Memory B cell (primary cell): ENCODE data around the gene KCTD8.

Source experiments
- ATAC-seq: fragments of 150-1000 bp; cut with Tn5 transposase; 2 replicates; pipeline ENCODE4 v1.10.0; 2021; ENCODE audit warnings: low read depth, mild to moderate bottlenecking, moderate library complexity
- DNase-seq, 2 donors: peaks; one replicate each; pipeline ENCODE4 v3.0.0; 2022; ENCODE audit warnings: low spot score in 2 of 2
- H3K27ac Mint-ChIP-seq: one replicate; pipeline ENCODE4 v1.8.0; 2022; ENCODE audit warnings: mild to moderate bottlenecking, moderate library complexity, mixed read lengths
- H3K27me3 Mint-ChIP-seq: one replicate; pipeline ENCODE4 v1.8.0; 2022; ENCODE audit warnings: mixed read lengths
- H3K36me3 Mint-ChIP-seq: one replicate; pipeline ENCODE4 v1.8.0; 2022; ENCODE audit warnings: mild to moderate bottlenecking, mixed read lengths
- H3K4me1 Mint-ChIP-seq: one replicate; pipeline ENCODE4 v1.8.0; 2022; ENCODE audit warnings: mixed read lengths
- H3K4me3 Mint-ChIP-seq: one replicate; pipeline ENCODE4 v1.8.0; 2022; ENCODE audit warnings: mild to moderate bottlenecking, moderate library complexity, mixed read lengths
- H3K9me3 Mint-ChIP-seq: one replicate; pipeline ENCODE4 v1.8.0; 2022; ENCODE audit warnings: mixed read lengths

Gene KCTD8

DNA sequence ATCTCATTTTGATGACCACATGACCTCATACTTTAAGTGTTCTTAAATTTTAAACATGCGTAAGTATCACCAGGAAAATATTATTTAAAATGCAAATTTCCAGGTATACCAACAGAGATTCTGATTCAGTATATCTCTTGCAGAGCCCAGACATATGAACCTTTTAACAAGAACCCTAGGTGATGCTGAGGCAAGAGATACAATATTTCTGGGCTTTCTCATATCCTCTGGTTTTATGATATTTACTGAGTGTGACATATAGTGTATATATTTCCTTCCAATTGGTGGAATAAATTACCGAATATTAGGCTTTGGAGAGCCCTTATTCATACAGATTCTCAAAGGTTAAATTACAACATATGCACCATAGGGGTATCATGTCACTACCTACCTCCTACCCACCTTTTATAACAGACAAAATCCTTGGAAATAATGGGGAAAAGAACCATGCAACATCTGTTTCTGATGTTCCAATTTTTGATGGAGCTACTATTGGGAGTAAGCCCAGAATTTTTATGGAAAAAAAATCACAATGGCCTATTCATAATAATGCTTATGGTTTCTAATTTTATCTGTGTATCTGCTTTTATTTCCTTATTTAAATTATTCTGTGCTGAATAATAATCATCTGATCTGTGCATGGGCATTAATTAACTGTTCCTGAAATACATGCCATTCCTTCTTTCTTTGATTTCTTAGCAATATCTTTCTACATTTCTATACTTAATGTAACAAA is 27.1 kb downstream of the KCTD8 start:
- peaks cover 1% of the 10 kb centered on the region for H3K9me3 Mint-ChIP-seq
- H3K27ac Mint-ChIP-seq: no peak overlapping the region
- no peaks in the 10 kb centered on the region for H3K4me1 Mint-ChIP-seq
- H3K27me3 Mint-ChIP-seq: no peaks in the 10 kb centered on the region
- no peak overlapping the region for H3K4me3 Mint-ChIP-seq
- DNase-seq (no peak), ATAC-seq (no peak)
- H3K36me3 Mint-ChIP-seq: no peaks in the 10 kb centered on the region

DNA sequence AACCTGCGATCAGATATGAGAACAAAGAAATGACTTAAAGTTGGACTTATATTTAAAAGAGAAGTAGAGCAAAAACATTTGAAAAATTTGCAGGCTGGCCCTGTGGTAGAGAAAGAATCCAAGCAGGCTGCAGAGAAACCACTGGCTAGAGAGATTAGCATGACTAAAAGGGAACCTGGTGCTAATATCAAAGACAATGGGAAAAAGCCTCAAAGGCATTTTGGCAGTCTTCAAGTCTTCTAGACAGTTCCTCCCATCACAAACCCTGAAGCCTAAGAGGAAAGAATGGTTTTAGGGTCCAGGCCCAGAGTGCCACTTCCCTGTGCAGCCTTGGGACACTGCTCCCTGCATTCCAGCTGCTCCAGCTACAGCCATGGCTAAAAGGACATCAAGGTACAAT is 33.4 kb downstream of the KCTD8 start:
- no peak for ATAC-seq
- no peaks in the 10 kb centered on the region for H3K36me3 Mint-ChIP-seq
- no peaks in the 10 kb centered on the region for H3K4me1 Mint-ChIP-seq
- no peak overlapping the region for H3K4me3 Mint-ChIP-seq
- H3K27ac Mint-ChIP-seq: no peak overlapping the region
- DNase-seq: no peak
- H3K9me3 Mint-ChIP-seq: peaks cover 1% of the 10 kb centered on the region
- no peaks in the 10 kb centered on the region for H3K27me3 Mint-ChIP-seq

DNA sequence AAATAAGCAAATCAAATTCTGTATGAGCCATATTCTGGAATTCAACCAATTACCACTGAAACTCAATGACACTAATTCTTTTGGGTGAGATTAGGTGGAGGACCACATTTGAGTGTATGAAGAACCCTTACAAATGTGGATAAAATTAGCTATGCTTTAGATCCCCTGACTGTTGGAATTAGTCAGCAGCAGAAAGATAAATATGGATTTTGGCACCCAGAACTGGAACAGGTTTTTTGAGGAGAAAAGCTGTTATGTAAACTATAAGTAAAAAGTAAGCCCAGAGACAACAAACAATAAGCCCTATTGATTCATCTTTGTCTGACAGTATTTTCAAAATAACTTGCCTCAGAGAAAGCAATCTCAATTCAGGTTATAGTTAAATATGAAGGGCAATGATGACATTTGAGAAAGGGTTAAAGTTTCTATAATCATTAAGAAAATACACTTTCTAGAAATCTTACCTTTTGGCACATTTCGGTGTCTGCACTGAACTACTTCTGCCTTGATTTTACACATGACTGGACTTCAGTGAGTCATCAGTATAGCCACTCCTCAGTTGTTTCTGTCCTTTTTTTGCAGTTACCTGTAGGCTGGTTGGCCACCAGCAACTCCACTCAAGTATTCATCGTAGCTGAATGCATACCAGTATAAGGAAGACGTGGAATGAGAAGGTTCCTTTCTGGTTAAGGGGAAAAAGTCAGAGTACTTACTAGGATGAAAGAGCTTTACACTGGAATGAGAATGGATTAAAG is 80.0 kb downstream of the KCTD8 start:
- H3K27ac Mint-ChIP-seq: no peak overlapping the region
- H3K4me1 Mint-ChIP-seq: no peaks in the 10 kb centered on the region
- H3K4me3 Mint-ChIP-seq: no peak overlapping the region
- H3K36me3 Mint-ChIP-seq: no peaks in the 10 kb centered on the region
- peaks cover 2% of the 10 kb centered on the region for H3K9me3 Mint-ChIP-seq
- ATAC-seq (no peak), DNase-seq (no peak)
- no peaks in the 10 kb centered on the region for H3K27me3 Mint-ChIP-seq

DNA sequence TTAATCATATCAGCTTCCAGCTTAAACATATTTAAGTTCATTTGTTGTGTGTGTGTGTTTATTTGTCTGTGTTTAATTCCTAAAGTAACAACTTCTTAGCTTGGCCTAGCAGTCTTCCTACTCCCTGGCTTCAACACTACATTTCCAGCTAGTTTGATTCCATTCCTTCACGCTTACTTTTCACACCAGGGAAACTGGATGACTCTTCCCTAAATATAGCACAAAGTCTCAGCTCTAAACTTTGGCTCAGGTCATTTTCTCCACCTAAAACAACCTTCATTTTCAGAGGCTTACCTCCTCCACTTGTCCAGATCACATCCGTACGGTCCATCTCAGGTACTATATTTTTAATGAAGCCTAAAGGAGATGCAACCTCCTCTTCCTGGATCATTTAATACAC is 94.4 kb downstream of the KCTD8 start:
- H3K4me1 Mint-ChIP-seq: no peaks in the 10 kb centered on the region
- ATAC-seq: no peak
- no peaks in the 10 kb centered on the region for H3K27me3 Mint-ChIP-seq
- no peaks in the 10 kb centered on the region for H3K36me3 Mint-ChIP-seq
- H3K27ac Mint-ChIP-seq: no peak overlapping the region
- H3K4me3 Mint-ChIP-seq: no peak overlapping the region
- H3K9me3 Mint-ChIP-seq: peaks cover 2% of the 10 kb centered on the region
- DNase-seq: no peak

DNA sequence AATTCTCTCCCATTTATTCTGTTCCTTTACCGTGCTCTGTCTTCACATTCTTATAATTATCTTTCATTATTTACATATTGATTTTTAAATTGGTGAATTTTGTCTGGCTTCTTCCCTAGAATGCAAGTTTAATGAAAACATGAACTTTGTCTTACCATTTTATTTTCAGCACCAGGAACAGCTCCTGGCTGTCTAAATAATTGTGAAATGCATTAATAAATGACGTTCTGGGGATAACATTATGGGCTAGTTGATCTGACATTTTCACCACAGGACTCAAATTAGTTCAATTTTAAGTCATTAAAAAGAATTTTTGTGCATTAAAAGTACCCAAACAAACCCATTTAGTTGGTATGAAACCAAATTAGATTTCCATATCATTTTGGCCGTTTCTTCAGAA is 97.5 kb downstream of the KCTD8 start:
- Mint-ChIP-seq H3K27me3 (no peaks in the 10 kb centered on the region), H3K36me3 (no peaks in the 10 kb centered on the region), H3K4me3 (no peak overlapping the region), H3K9me3 (peaks cover 2% of the 10 kb centered on the region), H3K4me1 (no peaks in the 10 kb centered on the region), H3K27ac (no peak overlapping the region)
- DNase-seq: no peak
- ATAC-seq: no peak

DNA sequence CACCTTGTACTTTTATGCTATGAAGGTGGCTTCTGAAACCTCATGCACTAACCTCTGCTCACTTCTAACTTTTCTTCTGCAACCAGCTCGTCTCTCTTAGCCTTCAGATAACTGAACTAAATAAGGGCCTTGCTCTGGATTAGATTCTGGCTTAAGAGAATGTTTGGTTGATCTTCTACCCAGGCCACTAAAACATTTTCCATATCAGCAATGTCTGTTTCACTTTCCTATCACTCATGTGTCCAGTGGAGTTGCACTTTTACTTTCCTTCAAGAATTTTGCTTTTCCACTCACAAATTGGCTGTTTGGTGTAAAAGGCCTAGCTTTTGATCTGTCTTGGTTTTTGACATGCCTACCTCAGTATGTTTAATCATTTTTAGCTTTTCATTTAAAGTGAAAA is 105.8 kb downstream of the KCTD8 start:
- DNase-seq (no peak), ATAC-seq (no peak)
- Mint-ChIP-seq H3K9me3 (no peaks in the 10 kb centered on the region), H3K27ac (no peak overlapping the region), H3K4me3 (no peak overlapping the region), H3K36me3 (no peaks in the 10 kb centered on the region), H3K4me1 (no peaks in the 10 kb centered on the region), H3K27me3 (no peaks in the 10 kb centered on the region)

DNA sequence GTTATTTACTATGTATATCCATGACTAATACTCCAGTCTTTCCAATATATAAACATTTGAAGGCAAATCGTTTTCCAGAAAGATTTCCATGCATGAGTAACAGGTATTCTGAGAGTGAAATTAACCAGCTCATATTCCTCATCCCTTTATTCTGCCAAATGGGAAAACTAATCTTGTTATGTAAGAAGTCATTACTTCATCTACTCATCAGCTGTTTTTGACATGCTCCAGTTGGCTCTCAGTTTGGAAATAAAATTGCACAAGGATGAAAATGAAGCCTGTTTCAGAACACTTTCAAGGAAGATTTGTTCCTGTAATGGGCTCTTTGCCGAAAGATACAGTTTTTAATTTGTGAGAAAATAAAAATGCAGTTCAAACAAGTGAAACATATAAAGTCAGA is 121.9 kb downstream of the KCTD8 start:
- Mint-ChIP-seq H3K36me3 (no peaks in the 10 kb centered on the region), H3K4me1 (no peaks in the 10 kb centered on the region), H3K27me3 (no peaks in the 10 kb centered on the region), H3K9me3 (no peaks in the 10 kb centered on the region), H3K4me3 (no peak overlapping the region), H3K27ac (no peak overlapping the region)
- no peak for ATAC-seq
- DNase-seq: no peak

DNA sequence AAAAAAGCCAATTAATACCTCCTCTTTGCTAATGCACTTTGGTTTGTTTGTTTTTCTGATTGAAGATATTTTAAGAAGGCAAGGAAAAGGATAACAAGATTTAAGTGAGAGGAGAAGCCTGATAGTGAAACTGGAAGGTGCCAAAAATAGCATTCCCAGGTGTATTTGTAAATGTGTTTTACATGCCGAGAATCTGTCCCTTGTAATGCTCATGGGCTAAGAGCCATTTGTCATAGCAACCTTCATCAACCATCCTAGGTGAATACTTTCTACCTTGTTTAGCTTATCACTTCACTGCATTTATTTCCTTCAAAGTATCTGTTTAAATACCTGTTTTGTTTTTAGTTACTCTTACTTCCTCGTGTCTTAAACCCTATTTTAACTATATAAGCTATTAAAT is 127.8 kb downstream of the KCTD8 start:
- no peak overlapping the region for H3K27ac Mint-ChIP-seq
- no peak overlapping the region for H3K4me3 Mint-ChIP-seq
- H3K4me1 Mint-ChIP-seq: no peaks in the 10 kb centered on the region
- DNase-seq: no peak
- H3K27me3 Mint-ChIP-seq: no peaks in the 10 kb centered on the region
- H3K9me3 Mint-ChIP-seq: peaks cover 3% of the 10 kb centered on the region
- no peaks in the 10 kb centered on the region for H3K36me3 Mint-ChIP-seq
- no peak for ATAC-seq

DNA sequence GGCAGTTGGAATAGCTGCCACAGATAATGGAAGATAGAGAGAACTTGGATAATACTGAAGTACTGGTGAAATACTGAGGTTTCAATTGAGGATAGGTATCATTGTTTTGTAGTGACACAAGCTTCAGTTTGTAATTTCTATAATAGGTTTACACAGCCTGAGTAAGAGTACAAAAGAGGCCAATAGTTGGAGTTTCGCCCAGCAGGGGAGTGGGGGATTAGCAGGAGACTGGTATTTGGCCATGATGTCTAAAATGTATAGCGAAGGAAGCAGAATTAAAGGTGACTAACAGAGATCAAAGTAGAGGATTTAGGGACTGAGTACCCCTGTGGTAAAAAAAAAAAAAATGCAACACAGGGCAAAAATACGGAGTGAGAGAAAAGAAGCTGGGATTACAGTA is 129.5 kb downstream of the KCTD8 start:
- Mint-ChIP-seq H3K9me3 (peaks cover 3% of the 10 kb centered on the region), H3K36me3 (no peaks in the 10 kb centered on the region), H3K27me3 (no peaks in the 10 kb centered on the region), H3K4me1 (no peaks in the 10 kb centered on the region), H3K27ac (no peak overlapping the region), H3K4me3 (no peak overlapping the region)
- ATAC-seq: no peak
- DNase-seq: no peak

DNA sequence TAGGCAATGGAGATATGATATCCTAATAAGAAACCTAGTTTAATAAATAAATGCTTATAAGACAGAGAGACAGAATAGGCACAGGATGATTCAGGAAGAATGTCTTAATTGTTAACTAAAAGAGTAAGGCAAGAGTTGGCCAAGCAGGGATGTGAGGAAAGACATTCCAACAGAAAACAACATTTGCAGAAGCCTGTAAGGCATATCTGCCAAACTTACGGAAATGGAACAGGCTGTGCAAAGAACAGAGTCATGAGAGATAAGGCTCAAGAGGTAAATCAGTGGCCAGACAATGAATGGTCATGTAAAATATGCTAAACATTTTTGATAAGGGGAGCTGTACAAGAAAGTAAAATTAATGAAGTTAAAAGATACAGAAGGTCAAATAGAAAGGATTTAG is 134.9 kb downstream of the KCTD8 start:
- no peaks in the 10 kb centered on the region for H3K36me3 Mint-ChIP-seq
- no peak overlapping the region for H3K27ac Mint-ChIP-seq
- H3K27me3 Mint-ChIP-seq: no peaks in the 10 kb centered on the region
- no peak overlapping the region for H3K4me3 Mint-ChIP-seq
- no peaks in the 10 kb centered on the region for H3K4me1 Mint-ChIP-seq
- DNase-seq: no peak
- no peak for ATAC-seq
- peaks cover 3% of the 10 kb centered on the region for H3K9me3 Mint-ChIP-seq

DNA sequence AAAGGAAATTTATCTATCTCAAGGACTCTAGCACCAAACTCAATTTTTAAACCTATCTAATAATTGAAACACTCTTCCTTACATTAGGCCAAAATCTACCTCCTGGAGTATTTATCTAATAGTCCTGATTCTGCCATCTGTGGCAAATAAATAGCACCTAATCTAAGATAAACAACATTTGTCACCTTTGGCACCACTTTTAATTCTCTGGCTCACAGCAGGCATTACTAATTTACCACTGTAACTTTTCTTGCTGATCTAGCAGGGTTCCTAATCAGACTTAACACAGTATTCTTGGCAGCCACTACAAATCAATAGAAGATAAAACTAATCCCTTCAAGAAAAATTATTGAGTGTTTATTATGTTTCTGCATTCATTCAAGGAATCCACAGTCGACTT is 161.1 kb downstream of the KCTD8 start:
- H3K4me3 Mint-ChIP-seq: no peak overlapping the region
- H3K9me3 Mint-ChIP-seq: peaks cover 2% of the 10 kb centered on the region
- no peak for ATAC-seq

DNA sequence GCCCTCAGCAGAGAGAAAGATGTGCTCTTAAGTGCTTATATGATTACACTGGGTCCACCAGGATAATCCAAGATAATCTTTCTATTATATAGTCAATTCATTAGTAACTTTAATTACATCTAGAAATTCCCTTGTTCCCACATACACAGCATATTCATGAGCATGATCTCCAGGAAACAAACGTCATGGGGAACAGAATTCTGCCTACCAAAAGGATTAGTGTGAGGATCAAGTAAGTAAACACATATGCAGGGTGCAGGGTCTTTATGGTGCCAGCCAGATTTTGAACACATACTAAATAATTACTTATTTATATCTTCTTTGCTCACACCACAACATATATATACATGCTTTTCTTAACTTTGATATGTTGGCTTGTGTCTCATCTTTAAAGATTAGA is 169.1 kb downstream of the KCTD8 start:
- H3K36me3 Mint-ChIP-seq: no peaks in the 10 kb centered on the region
- H3K4me1 Mint-ChIP-seq: no peaks in the 10 kb centered on the region
- H3K27me3 Mint-ChIP-seq: no peaks in the 10 kb centered on the region
- H3K9me3 Mint-ChIP-seq: peaks cover 4% of the 10 kb centered on the region
- ATAC-seq (no peak), DNase-seq (no peak)
- H3K4me3 Mint-ChIP-seq: no peak overlapping the region
- no peak overlapping the region for H3K27ac Mint-ChIP-seq

More for the DNA sequence above, 161.1 kb downstream of the KCTD8 start:
- Mint-ChIP-seq H3K4me1 (no peaks in the 10 kb centered on the region), H3K36me3 (no peaks in the 10 kb centered on the region), H3K27ac (no peak overlapping the region), H3K27me3 (no peaks in the 10 kb centered on the region)
- DNase-seq: no peak

DNA sequence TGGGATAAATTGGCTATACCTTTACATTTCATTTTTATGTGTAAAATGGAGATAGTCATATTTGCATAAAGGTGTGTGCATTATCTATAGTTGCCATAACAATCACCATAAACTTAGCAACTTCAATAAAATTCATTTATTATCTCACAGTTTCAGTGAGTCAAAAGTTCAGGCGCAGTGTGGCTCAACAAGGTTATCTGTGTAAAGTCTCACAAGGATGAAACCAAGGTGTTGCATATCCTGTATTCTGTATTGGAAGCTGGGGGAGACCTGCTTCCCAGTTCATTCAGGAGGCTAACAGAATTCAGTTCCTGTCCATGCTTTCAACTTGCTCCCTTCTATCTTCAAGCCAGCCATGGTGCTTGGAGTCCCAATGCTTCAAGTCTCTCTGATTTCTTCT is 169.5 kb downstream of the KCTD8 start:
- no peaks in the 10 kb centered on the region for H3K4me1 Mint-ChIP-seq
- no peak overlapping the region for H3K27ac Mint-ChIP-seq
- no peak for DNase-seq

DNA sequence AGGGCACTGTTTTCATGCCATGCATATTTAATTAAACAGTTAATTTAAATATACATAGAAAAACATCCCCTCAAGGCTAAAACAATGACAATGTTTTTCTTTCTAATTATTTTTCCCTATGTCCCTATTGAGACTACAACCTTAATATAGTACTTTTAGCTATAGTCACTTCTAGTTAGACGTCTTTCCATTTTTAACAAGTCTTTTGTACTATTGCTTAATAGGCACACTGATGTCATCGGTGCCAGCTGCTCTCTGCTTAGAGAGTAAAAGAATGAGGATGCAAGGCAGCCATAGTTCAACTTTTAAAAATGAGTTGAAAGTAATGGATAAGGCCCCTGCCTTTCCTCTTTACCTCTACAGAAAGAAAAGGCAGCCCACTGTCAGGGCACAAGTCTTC is 191.1 kb downstream of the KCTD8 start:
- Mint-ChIP-seq H3K4me3 (no peak overlapping the region), H3K9me3 (peaks cover 6% of the 10 kb centered on the region), H3K27ac (no peak overlapping the region), H3K27me3 (no peaks in the 10 kb centered on the region), H3K4me1 (no peaks in the 10 kb centered on the region), H3K36me3 (no peaks in the 10 kb centered on the region)
- ATAC-seq (no peak), DNase-seq (no peak)

More for the DNA sequence above, 169.5 kb downstream of the KCTD8 start:
- H3K4me3 Mint-ChIP-seq: no peak overlapping the region
- peaks cover 4% of the 10 kb centered on the region for H3K9me3 Mint-ChIP-seq
- no peak for ATAC-seq
- H3K27me3 Mint-ChIP-seq: no peaks in the 10 kb centered on the region
- no peaks in the 10 kb centered on the region for H3K36me3 Mint-ChIP-seq

DNA sequence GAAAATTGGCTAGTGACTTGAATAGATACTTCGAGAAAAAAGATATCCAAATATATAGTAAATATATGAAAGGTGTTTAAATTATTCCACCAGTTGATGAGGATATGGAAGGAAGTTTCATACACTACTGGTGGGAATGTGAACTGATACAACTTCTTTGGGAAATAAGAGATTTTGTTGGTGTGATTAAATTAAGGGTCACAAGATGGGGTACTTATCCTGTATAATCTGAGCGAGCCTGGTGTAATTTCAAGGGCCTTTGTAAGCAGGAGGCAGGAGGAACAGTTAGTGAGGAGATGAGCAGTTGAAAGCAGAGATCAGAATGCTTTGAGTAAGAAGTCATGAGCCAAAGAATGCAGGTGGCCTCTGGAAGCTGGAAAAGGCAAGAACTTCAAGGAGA is 192.2 kb downstream of the KCTD8 start:
- Mint-ChIP-seq H3K4me1 (no peaks in the 10 kb centered on the region), H3K4me3 (no peak overlapping the region), H3K27ac (no peak overlapping the region), H3K27me3 (no peaks in the 10 kb centered on the region), H3K36me3 (no peaks in the 10 kb centered on the region), H3K9me3 (peaks cover 6% of the 10 kb centered on the region)
- DNase-seq (no peak), ATAC-seq (no peak)
